Activated CD8-positive, alpha-beta memory T cell treated with anti-CD3 and anti-CD28 coated beads for 48 hours (primary cell): ENCODE data around the gene HSD17B8.
"Not testable (repeated sequence)": the region's sequence is repeated elsewhere in the genome, so short reads cannot be mapped to it uniquely, and the experiment has no call there.

Experiments
- DNase-seq, 3 experiments: peaks; one replicate each; pipeline ENCODE4 v3.0.0-alpha.2; 2020; ENCODE audit warnings: low read depth in 2 of 3, low spot score in 2 of 3

Gene HSD17B8

DNA sequence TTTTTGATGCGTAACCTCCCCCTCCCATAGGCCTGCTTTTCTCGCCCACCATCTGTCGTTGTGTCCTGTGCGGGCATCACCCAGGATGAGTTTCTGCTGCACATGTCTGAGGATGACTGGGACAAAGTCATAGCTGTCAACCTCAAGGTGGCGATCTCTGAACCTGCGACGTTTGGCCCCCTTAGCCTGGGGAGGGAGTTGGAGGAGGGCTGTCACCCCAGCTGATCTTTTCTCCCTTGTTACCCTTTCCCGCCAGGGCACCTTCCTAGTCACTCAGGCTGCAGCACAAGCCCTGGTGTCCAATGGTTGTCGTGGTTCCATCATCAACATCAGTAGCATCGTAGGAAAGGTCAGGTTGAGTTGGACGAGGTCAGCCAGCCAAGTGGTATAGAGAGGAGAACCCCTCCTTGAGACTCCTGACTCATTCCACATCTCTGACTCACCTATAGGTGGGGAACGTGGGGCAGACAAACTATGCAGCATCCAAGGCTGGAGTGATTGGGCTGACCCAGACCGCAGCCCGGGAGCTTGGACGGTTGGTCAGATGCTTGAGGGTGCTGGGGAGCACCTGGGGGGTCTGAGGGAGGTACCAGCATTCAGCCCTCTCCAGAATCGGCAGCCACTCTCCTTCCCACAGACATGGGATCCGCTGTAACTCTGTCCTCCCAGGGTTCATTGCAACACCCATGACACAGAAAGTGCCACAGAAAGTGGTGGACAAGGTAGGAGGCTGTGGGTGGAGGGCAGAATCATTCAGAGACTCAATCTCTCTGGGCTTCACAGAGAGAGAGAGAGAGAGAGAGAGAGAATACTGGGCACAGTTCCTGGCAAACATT, 954 bp downstream of the HSD17B8 start:
- DNase-seq: peak in 2 of 3 experiments; percentile 38 to 42

DNA sequence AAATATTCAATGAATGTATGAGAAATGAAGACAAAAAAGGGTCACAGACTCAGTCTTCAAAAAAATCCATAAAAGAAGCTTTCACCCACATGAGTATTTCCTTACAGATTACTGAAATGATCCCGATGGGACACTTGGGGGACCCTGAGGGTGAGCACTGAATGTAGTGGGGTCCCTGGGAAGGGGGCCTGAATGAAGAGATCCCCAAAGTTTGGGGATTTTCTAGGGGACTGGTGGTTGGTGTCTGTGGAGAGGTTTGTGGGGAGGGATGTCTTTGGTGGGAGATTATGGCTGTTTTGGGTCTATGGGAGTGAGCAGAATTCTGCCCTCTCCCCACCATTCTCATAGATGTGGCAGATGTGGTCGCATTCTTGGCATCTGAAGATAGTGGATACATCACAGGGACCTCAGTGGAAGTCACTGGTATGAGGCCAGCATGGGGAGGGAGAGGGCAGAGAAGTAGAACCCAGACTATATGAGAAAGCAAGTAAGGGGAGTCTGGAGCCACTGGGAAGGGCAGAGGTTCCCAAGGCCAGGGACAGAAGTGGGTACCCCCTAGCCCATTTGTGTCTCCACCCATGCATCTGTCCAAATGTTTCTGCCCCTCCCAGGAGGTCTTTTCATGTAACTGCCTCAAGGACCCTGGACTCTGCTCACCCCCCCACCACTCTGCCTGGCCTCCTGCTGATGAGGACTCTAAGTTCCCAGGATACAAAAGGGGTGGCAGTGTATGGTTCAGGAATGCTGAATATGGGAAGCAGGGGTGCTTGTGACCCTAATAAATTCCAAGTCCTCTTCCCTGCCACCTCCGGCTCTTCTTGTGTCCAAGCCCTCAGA, 1.8 kb downstream of the HSD17B8 start:
- no peak for DNase-seq

DNA sequence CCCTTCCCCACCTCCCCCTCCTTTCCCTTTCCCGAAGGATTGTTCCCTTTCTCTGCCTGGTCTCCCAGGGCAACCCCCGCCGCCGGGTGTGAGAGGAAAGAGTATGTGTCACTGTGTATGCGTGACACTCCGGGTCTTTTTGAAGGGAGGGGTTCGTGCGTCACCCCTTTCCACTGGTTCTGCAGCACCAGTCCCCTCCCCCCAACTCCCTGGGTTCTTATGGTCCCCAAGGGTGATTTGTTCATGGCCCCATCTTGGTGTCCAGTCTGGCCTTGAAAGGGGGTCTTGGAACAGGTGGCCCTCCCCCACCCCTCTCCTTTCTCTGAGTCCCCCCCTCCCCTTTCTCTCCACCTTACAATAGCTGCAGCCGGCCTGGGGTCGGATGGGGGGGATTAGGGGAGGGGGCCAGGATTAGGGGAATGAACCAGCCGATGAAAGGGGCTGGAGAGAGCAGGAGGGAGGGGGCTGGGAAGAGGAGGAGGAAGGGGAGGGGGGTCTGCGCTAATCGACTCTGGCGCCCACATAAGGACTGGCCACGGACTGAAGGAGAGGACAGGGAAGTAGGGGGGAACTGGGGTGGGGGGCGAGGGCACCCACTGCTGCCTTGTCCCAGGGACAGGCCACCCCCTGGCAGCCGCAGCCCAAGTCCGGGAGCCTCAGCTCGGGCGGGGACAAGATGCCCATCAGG, 2.6 kb downstream of the HSD17B8 start:
- no peak for DNase-seq

DNA sequence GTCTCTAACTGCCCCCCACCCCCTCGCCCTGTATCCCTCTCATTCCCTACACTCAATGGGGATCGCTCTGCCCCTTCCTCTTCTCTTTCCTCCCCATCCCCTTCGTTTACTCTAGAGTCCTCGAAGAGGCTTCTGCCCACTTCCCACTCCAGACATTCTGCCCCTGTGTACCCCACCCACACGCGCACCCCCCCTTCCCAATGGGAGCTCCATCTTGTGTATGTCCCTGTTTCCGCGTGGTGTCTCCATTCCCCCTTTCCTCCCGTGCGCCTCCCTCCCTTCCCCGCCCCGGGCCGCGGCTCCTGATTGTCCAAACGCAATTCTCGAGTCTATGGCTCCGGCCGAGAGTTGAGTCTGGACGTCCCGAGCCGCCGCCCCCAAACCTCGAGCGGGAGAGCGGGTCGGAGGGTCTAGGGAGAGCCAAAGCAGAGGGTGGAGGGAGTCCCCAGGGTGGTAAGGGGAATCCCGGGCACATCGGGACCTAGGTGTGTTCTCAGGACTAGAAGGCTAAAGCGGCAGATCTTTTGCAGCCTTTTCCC, 3.2 kb downstream of the HSD17B8 start:
- no peak for DNase-seq

DNA sequence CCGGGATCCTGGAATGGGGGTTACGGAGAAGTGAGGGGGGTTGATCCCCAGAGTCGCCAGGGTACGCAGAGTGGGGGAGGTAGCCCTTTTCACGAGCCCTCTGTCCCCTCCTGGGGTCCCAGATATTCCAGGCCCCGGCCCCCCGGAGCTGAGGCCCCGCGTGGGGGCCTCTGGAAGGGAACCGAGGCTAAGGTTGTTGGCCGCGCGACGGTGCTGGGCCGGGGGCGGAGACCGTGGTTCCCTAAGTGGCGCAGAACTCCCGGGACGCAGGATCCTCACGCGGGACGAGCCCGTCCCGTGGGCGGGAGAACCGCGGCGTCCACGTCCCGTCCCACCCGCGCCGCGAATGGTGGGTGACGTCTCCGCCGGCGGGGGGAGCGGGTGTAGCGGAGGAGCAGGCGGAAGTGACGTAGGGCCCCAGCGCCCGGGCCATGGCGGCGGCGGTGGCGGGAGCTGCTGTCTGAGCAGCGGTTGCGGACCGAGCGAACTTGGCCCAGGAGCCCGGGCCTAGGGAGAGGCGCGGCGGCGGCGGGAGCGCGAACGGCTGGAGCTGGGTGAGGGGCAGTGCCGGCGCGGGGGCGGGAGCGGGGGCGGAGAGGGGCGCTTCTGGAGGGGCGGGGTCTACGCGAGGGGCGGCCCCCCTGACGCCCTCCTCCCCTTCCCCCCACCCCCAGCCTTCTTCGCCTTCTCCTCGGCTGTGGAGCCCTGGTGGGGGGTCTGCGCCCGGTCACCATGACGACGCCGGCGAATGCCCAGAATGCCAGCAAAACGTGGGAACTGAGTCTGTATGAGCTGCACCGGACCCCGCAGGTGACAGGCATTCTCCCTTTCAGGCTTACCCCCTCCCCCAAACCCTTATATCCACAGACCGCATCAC, 3.9 kb downstream of the HSD17B8 start, which contains the start of gene RING1:
RING1 (plus strand) TSS at position 410 of the 877 bp plus-strand sequence; CDS start at position 733, 323 bp downstream.
- peak; percentile 67 to 72 (median 68) for DNase-seq

DNA sequence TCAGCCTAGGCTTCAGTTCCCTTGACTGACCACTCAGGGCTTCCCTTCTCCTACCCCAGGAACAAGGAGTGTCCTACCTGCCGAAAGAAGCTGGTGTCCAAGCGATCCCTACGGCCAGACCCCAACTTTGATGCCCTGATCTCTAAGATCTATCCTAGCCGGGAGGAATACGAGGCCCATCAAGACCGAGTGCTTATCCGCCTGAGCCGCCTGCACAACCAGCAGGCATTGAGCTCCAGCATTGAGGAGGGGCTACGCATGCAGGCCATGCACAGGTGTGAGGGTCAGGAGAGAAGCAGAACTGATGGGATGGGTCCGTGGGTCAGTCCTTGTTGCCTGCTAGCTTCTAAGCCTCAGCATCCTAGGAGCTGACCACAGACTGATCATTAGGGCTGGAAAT, 5.4 kb downstream of the HSD17B8 start:
- DNase-seq: no peak

DNA sequence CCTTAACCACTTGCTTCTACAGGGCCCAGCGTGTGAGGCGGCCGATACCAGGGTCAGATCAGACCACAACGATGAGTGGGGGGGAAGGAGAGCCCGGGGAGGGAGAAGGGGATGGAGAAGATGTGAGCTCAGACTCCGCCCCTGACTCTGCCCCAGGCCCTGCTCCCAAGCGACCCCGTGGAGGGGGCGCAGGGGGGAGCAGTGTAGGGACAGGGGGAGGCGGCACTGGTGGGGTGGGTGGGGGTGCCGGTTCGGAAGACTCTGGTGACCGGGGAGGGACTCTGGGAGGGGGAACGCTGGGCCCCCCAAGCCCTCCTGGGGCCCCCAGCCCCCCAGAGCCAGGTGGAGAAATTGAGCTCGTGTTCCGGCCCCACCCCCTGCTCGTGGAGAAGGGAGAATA, 6.7 kb downstream of the HSD17B8 start:
- no peak for DNase-seq

DNA sequence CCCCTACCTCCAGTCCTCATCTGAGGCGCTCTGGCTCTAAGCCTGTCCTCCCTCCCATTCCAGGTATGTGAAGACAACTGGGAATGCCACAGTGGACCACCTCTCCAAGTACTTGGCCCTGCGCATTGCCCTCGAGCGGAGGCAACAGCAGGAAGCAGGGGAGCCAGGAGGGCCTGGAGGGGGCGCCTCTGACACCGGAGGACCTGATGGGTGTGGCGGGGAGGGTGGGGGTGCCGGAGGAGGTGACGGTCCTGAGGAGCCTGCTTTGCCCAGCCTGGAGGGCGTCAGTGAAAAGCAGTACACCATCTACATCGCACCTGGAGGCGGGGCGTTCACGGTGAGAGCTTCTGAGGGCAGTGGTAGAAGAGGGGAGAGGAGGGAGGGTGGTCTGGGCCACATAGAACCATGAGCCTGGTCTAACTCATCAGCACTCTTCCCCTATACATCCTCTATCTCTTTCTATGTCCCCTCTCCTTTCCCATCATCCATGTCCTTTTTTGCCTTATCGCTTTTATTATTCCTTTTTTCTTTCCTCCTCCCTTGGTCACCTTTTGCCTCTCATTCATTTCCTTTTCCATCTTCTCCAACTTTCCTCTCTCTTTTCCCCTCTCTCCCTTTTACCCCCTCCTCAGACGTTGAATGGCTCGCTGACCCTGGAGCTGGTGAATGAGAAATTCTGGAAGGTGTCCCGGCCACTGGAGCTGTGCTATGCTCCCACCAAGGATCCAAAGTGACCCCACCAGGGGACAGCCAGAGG, 7.4 kb downstream of the HSD17B8 start:
- DNase-seq: no peak

DNA sequence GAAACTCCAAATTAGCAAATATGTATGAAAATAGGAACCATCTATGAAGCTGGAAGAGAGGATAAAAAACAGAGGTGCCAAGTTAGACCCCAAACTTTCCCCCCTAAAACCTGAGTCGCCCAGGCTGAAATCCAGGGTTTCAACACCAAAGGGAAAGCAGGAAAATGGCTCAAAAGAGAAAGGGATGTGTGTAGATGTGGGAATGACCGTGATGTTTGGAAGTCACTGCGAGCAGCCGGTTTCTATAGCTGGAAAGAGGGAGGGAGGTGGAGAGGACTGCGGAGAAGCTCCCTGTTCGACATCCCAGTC, 8.4 kb downstream of the HSD17B8 start:
- DNase-seq: no peak

DNA sequence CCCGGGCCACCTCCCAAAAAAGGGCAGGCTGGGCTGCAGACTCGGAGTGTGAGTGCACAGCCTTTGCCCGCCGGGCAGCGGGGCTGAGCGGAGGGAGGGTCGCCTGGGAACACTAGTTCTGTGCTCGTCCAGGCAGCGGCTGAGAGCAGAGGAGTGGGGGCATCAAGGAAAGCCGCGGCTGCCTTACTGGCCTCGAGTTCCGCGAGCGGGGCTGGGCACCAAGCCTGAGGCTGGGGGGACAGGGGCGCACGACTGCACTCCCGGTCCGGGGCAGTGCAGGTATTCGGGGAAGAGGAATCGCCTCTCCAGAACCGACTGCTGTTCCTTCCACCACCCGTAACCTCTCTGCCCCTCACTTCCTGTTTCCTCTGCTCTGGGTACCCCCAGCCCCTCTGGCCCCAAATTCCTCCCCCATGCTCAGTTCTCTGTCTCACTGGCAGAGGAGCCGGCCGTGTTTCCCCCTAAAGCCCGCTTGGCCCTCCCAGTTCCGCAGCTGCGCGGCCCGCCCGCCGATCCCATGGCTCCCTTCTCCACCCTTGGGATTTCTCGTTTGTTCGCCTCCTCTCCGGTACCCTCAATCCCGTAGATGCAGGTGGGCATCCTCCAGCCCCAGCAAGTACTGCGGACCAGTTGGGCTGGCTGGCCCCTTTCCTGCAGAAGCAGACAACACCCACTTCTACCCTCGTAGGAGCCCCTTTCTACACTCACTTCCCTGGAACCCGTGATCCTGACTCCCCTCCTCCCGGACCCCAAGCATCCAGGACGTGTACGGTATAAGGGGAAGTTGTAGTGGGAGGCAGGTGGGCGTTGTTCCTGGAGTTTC, 8.9 kb downstream of the HSD17B8 start:
- DNase-seq: no peak

DNA sequence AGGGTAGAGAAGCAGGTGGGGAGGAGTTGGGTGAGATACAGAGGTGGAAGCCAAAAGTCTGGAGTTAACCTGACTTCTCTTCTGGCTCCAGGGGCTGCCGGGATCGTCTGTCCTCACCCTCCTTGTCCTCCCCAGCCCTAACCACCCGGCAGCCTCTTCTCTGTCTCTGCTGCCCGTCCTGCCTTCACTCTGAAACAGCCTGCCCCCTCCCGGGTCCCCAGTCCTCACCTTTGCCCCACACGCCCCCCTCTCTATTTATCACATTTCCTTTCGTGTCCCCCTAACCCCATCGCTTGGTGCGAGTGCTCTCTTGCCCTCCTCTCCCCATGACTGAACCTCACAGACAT, 9.5 kb downstream of the HSD17B8 start:
- no peak for DNase-seq

DNA sequence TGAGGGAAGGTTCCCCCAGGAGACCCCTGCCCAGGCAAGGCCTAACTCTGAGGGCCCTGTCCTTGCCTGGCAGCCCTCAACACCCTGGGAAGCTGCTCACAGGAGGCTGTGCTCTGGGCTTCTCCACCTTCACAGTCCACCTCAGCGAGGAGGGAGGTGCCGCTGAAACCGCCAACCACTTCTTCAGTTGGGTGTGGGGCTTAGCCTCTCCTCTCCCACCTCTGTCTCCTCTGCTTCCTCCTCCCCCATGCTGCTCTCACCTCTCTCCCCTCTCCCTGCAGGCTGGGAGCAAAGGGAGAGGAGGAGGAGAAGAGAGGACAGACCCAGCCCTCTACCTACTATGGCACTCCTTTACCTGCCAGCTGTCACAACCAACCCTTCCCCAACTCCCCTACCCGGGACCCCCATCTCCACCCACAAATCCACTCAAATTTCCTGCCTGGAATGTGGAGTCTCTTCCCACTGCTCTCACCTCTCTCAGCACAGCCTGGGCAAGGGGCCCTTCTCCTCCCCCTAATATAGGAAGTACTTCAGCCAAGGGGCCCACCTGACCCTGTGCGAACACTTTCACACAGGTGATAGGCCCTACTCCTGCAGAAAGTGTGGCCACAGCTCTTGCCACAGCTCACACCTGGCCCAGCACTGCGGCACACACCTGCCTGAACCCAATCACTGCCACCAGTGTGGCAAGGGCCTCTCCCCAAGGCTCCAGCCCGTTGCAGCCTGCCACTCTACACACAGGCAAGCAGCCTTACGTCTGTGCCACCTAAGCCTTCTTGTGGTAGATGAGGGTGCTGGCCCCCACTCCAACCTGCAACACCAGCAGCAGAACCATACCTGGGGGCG, 11.0 kb downstream of the HSD17B8 start:
- DNase-seq: no peak

DNA sequence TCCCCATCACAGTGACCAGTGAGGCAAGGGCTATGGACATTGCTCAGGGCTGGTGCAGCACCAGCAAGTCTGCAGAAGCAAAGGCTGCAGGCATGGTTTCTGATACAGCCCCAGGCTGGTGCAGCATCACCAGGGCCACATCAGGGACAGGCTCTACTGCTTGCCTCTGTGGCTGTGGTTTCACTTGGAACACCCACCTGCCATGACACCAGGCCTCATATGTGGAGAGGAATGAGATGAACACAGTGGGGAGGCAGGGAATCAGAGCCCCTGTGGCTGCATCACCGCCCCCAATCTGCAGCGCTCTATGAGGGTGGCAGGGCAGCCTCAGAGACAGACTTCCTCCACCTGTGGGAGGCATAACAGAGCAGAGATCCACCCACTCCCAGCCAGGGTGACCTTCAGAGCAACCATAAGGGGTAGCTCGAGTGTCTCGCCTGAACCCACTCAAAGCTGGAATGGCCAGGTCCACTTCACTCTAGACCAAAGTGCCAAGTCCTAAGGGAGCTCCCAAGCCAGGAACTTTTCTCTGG, 11.7 kb downstream of the HSD17B8 start:
- DNase-seq: no peak

DNA sequence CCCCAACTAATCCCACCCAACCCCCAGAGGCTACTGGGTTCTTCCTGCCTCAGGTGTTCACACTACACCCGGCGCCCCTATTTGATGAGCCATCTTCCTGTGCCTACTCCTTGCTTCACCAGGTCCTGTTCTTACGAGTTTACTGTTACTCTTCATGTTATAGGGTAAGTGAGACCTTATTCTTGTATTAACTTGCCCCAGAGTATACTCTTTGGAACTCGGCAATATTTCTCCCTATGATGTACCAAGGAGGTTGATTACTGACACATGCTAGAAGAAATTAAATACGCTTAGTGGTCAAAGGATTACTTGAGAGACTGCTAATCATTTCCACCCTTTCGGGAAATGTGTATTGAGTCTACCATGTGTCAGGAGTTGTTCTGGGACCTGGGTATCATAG, 12.8 kb downstream of the HSD17B8 start:
- no peak for DNase-seq

DNA sequence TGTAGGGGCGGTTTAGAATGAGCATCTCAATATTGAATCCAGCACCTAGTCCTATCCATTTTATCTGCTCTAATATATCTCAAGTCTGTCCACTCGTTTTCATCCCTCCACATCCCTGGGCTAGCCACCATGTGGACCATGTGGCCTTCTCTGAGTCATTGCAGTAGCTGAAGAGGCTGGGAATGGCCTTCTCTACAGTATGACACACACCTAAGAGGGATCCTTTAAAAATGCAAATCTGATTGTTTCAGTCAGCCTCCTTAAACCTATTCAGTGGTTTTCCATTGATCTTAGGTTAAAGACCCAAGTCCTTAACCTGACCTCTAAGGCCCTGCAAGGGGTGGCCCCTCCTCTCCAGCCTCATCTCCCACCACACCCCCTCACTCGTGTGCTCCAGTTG, 13.2 kb downstream of the HSD17B8 start:
- DNase-seq: no peak

DNA sequence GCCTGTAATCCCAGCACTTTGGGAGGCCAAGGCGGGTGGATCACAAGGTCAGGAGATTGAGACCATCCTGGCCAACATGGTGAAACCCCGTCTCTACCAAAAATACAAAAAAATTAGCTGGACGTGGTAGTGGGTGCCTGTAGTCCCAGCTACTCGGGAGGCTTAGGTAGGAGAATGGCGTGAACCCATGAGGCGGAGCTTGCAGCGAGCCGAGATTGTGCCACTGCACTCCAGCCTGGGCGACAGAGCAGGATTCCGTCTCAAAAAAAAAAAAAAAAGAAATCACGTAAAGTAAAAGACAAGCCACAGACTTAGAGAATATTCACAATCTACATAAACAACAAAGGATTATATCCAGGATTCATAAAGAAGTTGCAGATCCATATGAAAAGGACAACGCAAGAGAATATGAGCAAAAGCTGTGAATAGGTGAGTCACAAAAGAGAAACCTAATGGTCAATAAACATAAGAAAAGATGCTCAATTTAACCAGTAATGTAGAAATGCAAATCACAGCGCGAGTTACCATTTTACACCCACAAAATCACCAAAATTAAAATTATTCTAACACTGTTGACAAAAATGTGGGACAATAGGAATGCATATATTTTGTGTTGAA, 22.2 kb downstream of the HSD17B8 start:
- not testable (repeated sequence) for DNase-seq

DNA sequence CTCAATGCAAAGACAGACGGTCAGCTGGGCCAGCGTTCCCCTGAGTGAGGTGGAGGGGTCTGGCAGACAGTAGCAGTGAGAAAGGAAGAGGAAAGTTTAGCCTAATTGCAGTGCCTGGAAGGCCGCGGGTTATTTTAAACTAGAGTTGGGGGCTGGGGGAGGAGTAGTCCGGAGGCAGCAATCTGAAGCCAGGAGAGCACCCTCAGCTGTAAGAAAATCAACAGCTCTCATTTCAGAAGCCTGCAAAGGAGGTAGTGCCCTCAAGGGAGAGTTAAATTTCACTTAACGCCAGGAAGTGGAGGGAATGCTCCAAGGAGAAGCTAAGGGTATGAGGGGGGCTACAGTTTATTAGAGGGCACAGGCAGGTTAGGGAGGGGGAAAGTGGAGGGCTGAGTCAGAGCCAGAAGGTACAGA, 30.8 kb downstream of the HSD17B8 start:
- no peak for DNase-seq
